K562 (cell line): ENCODE results near the gene BIK.

Experiments
- EP300 ChIP-seq: IDR thresholded peaks from 2 replicates; pipeline ENCODE4 v1.6.1; 2012; ENCODE audit warnings: low read length, improper control_type of control experiment
- HNRNPL ChIP-seq: fragments of 200-400 bp; formaldehyde crosslinking; IDR thresholded peaks from 2 replicates; pipeline ENCODE4 v1.6.1; 2017; ENCODE audit warnings: low read depth, mild to moderate bottlenecking, low read length
- KLF16 ChIP-seq: IDR thresholded peaks from 2 replicates; pipeline ENCODE4 v1.6.1; 2016; ENCODE audit warnings: antibody characterized with exemption

- no peak for TF ChIP-seq EP300
- TF ChIP-seq KLF16, result no peak
- TF ChIP-seq HNRNPL, result no peak
Measured at GRCh38 chr22:43164636-43165035, 54.1 kb downstream of the BIK start.
